GM12878 (cell line): Measurements from ENCODE around the gene TMEM109.

Experiments used
- CTCF ChIP-seq, 3 experiments: IDR thresholded peaks in 2 of 3; conservative IDR thresholded peaks in 1 of 3; 2 replicates each; pipeline ENCODE4 v1.5.1; 2011; ENCODE audit warnings: low read depth in 3 of 3, low read length in 3 of 3, mild to moderate bottlenecking in 3 of 3, control low read depth in 2 of 3, moderate library complexity in 2 of 3, inconsistent platforms in 1 of 3, mixed read lengths in 1 of 3; ENCODE audit not compliant: control insufficient read depth in 2 of 3, insufficient read depth in 1 of 3; ENCODE audit errors: extremely low read depth in 1 of 3
- EZH2 ChIP-seq: IDR thresholded peaks from 2 replicates; pipeline ENCODE4 v1.6.1; 2012; ENCODE audit warnings: low read depth, mild to moderate bottlenecking, control low read depth, inconsistent platforms, low read length, borderline replicate concordance; ENCODE audit not compliant: control insufficient read depth
- JUNB ChIP-seq: IDR thresholded peaks from 2 replicates; pipeline ENCODE4 v1.6.1; 2016; ENCODE audit warnings: antibody characterized with exemption, mild to moderate bottlenecking
- SMC3 ChIP-seq: IDR thresholded peaks from 2 replicates; pipeline ENCODE4 v1.6.1; 2011; ENCODE audit warnings: low read length, improper control_type of control experiment, borderline replicate concordance
- ZBTB40 ChIP-seq: fragments of 450-650 bp; IDR thresholded peaks from 2 replicates; pipeline ENCODE4 v1.6.1; 2016; ENCODE audit warnings: mild to moderate bottlenecking, moderate library complexity, borderline replicate concordance

- TF ChIP-seq JUNB (no peak), EZH2 (no peak), SMC3 (no peak), CTCF (IDR thresholded peaks at IDR 0.05 in 2 of 3, conservative IDR thresholded peaks at IDR 0.05 in 1 of 3; ENCODE audit: control insufficient read depth in 2 of 3, extremely low read depth in 1 of 3, insufficient read depth in 1 of 3, low read depth in 3 of 3, low read length in 3 of 3) (no peak), ZBTB40 (no peak)
Observed at GRCh38 chr11:60926500-60926899, 12.5 kb downstream of the TMEM109 start.
